Activated CD8-positive, alpha-beta T cell treated with anti-CD3 and anti-CD28 coated beads for 36 hours (primary cell): Measurements from ENCODE around the gene AMIGO1. TPM values are rescaled to one million over a fixed set of nuclear protein-coding genes. Genes with fewer than 3 reads are reported as not detected.

Experiments
- ATAC-seq: fragments of 200-7000 bp; cut with Tn5 transposase; one replicate; pipeline ENCODE4 v1.10.0; 2021; ENCODE audit warnings: mild to moderate bottlenecking, moderate library complexity
- CTCF ChIA-PET: fragments of 350-600 bp; sonication (Branson Sonifier 250); formaldehyde crosslinking; loops from one replicate; lab custom pipeline; 2021; ENCODE audit warnings: antibody characterized with exemption; lab: Charles Lee
- POLR2A ChIA-PET: fragments of 350-600 bp; sonication (Branson Sonifier 250); formaldehyde crosslinking; loops from one replicate; lab custom pipeline; 2021; ENCODE audit warnings: antibody characterized with exemption; lab: Charles Lee
- DNase-seq: peaks from one replicate; pipeline ENCODE4 v3.0.0-alpha.2; 2020
- H3K27ac Mint-ChIP-seq: one replicate; pipeline ENCODE4 v1.8.0; 2021; ENCODE audit warnings: mild to moderate bottlenecking, mixed read lengths
- H3K27me3 Mint-ChIP-seq: one replicate; pipeline ENCODE4 v1.8.0; 2021; ENCODE audit warnings: mixed read lengths
- H3K36me3 Mint-ChIP-seq: one replicate; pipeline ENCODE4 v1.8.0; 2021; ENCODE audit warnings: low read depth, mixed read lengths
- H3K4me1 Mint-ChIP-seq: one replicate; pipeline ENCODE4 v1.8.0; 2021; ENCODE audit warnings: low read depth, mixed read lengths
- H3K4me3 Mint-ChIP-seq: one replicate; pipeline ENCODE4 v1.8.0; 2021; ENCODE audit warnings: mild to moderate bottlenecking, moderate library complexity, mixed read lengths
- H3K9me3 Mint-ChIP-seq: one replicate; pipeline ENCODE4 v1.8.0; 2021; ENCODE audit warnings: mixed read lengths
- intact Hi-C: fragments of 100-400 bp; cut with micrococcal nuclease; formaldehyde crosslinking; loops from one replicate; pipeline ENCODE4 v1.10.0; 2022
- total RNA-seq, 2 experiments: library from RNA; stranded (reverse); gene quantifications; one replicate each; pipeline ENCODE4 v1.2.3, GENCODE V29; 2021
- TF ChIP-seq, protein P1 (sequence below): fragments of 200-600 bp; IDR thresholded peaks from one replicate; pipeline ENCODE4 v1.8.0; 2022; ENCODE audit warnings: antibody characterized with exemption, mild to moderate bottlenecking

Gene AMIGO1
- total RNA-seq, 2 experiments from 2014 or later = 1.3 to 1.7 TPM

DNA sequence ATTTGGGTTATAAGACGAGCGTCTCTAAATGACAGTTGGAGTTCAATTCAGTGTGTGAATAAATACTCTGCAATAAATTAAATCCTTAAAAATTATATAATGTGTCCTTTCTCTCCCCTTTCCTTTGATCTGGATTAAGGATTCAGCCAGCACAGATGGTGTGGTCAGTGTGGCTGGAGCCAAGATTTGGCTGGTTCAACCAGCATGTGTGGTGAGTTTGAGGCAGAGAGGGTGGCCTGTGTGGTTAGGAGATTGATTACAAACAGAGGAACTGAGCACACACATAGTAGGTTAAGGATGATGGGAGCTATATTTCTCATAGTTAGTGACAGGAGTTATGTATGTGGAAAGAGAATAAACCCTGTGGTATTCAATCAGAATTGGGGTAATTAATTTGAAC, 14.2 kb upstream of the AMIGO1 start:
- Mint-ChIP-seq H3K27ac (no peak overlapping the region), H3K36me3 (no peaks in the 10 kb centered on the region), H3K9me3 (no peaks in the 10 kb centered on the region), H3K4me3 (no peak overlapping the region), H3K27me3 (no peaks in the 10 kb centered on the region), H3K4me1 (no peaks in the 10 kb centered on the region)
- no peak for ATAC-seq
- TF ChIP-seq, protein P1, sequence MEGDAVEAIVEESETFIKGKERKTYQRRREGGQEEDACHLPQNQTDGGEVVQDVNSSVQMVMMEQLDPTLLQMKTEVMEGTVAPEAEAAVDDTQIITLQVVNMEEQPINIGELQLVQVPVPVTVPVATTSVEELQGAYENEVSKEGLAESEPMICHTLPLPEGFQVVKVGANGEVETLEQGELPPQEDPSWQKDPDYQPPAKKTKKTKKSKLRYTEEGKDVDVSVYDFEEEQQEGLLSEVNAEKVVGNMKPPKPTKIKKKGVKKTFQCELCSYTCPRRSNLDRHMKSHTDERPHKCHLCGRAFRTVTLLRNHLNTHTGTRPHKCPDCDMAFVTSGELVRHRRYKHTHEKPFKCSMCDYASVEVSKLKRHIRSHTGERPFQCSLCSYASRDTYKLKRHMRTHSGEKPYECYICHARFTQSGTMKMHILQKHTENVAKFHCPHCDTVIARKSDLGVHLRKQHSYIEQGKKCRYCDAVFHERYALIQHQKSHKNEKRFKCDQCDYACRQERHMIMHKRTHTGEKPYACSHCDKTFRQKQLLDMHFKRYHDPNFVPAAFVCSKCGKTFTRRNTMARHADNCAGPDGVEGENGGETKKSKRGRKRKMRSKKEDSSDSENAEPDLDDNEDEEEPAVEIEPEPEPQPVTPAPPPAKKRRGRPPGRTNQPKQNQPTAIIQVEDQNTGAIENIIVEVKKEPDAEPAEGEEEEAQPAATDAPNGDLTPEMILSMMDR = no peak
- POLR2A ChIA-PET = no interaction called here
- intact Hi-C loops = no loop called here
- no peak for DNase-seq
- CTCF ChIA-PET = interaction anchor here (1.3 to 21.7 kb wide), 3 partner anchors 8 to 125 kb away, joined by 4 to 1390 read pairs (median 22); partner anchors contain the start of genes AMIGO1, ATXN7L2 and CYB561D1

DNA sequence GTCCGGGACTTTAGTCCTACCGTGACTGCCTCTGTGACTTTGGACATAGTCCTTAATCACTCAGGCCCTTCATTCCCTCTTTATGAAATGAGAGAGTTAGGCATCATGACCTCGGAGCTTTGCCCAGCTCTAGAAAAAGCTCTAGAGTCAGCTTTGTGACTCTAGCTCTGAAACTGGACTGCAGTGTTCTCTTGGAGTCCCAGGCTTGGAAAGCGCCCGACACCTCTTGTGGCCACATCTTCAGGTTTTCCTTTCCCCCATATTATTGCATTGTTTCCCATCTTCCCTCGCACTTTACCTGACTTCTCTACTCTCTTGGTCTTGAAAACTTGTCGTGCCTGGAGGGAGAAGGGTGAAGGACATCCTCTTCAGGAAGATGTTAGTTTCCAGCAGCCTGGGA, 12.5 kb upstream of the AMIGO1 start:
- Mint-ChIP-seq H3K36me3 (no peaks in the 10 kb centered on the region), H3K4me3 (no peak overlapping the region), H3K9me3 (no peaks in the 10 kb centered on the region), H3K27me3 (no peaks in the 10 kb centered on the region), H3K4me1 (no peaks in the 10 kb centered on the region), H3K27ac (no peak overlapping the region)
- ATAC-seq (no peak), DNase-seq (no peak)
- TF ChIP-seq, protein P1 = no peak
- POLR2A ChIA-PET = no interaction called here
- intact Hi-C loops = no loop called here
- CTCF ChIA-PET = interaction anchor here (3.8 to 21.7 kb wide), 2 partner anchors 10 to 21 kb away, joined by 22 to 1390 read pairs; partner anchors contain the start of genes AMIGO1, ATXN7L2 and CYB561D1

DNA sequence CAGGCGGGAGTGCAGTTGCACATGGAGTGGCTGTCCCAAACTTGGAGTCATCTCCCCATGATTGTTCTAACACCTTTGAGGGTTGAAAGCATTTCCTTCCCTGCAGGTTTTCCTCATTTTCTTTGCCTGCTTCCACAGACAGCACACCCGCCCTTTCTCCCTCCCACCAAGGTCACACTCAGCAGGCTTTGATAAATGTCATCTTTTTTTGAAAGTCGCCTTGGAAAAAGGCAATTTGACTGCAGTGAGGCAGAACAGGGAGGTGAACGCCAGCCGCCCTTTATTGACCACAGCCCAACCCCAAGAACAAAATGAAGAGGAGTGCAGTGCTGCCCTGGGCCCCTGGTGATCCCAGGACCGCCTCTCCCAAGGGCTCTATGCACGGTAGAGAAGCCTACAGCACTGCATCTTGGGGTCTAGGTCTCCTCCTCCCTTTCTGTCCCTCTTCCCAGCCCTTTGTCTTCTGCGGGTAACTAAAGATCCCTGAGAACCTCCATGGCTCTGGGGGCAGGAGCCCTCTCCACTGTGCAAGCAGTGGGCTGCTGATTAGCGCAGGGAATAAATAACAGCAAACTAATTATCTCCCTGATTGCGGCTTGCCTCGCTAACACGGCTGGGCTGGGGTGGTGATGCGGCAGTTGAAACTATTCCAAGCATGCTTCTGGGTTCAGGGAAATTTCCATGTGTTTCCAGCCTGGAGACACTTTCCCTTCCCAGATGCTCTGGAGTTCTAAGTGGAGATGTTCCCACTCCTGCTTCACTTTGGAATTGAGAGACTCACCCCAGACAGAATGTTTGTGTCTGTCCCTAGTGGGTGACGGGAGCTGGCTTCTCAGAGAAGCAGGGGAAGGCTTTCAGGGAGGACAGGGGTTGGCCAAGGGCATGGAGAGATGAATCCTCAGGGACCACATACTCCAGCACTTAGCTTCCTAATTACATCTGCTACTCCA, 11.8 kb upstream of the AMIGO1 start:
- no peaks in the 10 kb centered on the region for H3K27me3 Mint-ChIP-seq
- no peak overlapping the region for H3K27ac Mint-ChIP-seq
- POLR2A ChIA-PET = interaction anchor here (1.3 kb wide), 1 partner anchor 11 kb away, joined by 4 read pairs; no protein-coding TSS in a partner anchor
- TF ChIP-seq, protein P1 = no peak
- DNase-seq = no peak
- no peak overlapping the region for H3K4me3 Mint-ChIP-seq
- ATAC-seq = no peak
- no peaks in the 10 kb centered on the region for H3K36me3 Mint-ChIP-seq
- intact Hi-C loops = no loop called here
- H3K9me3 Mint-ChIP-seq = no peaks in the 10 kb centered on the region
- H3K4me1 Mint-ChIP-seq = no peaks in the 10 kb centered on the region
- CTCF ChIA-PET = interaction anchor here (0.9 to 40.7 kb wide), 4 partner anchors 11 to 257 kb away, joined by 3 to 1390 read pairs (median 706); partner anchors contain the start of genes AMIGO1, ATXN7L2, CYB561D1 and GPR61

DNA sequence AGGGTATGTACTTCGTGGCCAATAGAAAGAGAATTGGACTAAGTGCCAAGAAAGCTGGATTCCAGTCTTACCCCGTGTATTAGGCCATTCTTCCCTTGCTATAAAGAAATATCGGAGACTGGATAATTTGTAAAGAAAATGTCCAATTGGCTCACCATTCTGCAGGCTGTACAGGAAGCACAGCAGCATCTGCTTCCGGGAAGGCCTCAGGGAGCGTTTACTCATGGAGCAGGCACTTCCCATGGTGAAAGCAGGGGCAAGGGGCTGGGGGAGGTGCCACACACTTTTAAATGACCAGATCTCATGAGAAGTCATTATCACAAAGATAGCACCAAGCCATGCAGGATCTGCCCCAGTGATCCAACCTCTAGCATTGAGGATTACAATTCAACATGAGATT, 7.8 kb upstream of the AMIGO1 start:
- POLR2A ChIA-PET = no interaction called here
- DNase-seq (no peak), ATAC-seq (no peak)
- Mint-ChIP-seq H3K4me3 (no peak overlapping the region), H3K36me3 (no peaks in the 10 kb centered on the region), H3K27me3 (no peaks in the 10 kb centered on the region), H3K4me1 (peaks cover 2% of the 10 kb centered on the region), H3K9me3 (no peaks in the 10 kb centered on the region), H3K27ac (no peak overlapping the region)
- CTCF ChIA-PET = interaction anchor here (1.9 to 40.7 kb wide), 3 partner anchors 15 to 123 kb away, joined by 7 to 1390 read pairs (median 10); partner anchors contain the start of gene GPR61
- TF ChIP-seq, protein P1 = no peak
- intact Hi-C loops = no loop called here
